GM15510 (cell line): ENCODE measurements around the gene CYB5A.

Experiments used
- POLR2A ChIP-seq: IDR thresholded peaks from 3 replicates; pipeline ENCODE4 v1.6.1; 2011; ENCODE audit warnings: borderline replicate concordance; ENCODE audit not compliant: insufficient read length; ENCODE audit errors: extremely low read depth

Gene CYB5A

DNA sequence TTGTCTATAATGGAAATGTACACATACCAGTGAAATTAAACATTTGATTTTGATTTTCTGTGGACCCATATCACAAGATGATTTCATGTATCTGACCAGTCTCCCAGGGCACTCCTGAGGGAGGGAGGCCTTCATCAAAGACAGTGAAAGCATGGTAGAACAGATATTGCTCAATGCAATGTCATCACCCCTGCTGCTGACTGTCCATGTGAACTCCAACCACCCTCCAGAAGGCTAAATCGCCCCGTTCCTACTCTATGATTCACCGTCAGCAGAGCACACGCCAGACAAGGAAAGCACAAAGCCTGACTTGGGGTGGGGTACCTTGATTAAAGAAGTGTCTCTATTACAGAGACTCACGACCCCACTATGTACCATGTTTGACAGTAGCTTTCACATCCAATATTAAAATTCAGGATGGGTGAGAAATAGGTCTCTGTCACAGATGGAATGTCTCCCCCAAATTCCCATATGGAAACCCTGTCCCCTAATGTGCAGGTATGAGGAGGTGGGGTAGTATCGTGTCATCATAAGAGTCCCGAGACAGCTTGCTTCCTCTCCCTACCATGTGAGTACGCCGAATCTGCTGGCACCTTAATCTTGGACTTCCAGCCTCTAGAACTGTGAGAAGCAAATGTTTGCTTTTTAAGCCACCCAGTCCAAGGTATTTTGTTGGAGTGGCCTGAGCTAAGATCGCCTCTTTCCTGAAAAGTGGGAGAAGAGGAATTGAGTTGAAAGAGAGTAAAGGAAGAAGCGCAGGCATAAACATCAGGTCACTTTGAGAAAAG is 42.4 kb downstream of the CYB5A start:
- TF ChIP-seq POLR2A: no peak

DNA sequence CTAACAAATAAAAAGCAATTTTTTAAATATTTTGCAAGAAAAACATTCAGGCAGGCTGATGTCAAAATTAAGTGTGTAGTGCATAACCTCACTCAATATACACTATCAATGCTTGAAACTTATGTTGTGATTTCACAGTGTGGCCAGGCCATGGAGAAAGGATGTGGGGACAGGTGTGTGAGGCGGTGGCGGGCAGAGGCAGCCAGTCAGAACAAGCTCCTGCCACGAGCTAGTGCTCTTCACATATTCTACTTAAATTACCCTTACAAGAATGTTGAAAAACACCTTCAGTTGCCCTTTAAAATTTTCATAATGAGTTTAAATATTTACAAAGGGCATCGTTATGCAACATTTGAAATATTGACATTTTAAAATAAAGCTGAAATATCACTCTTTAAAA is 43.2 kb downstream of the CYB5A start:
- no peak for TF ChIP-seq POLR2A

DNA sequence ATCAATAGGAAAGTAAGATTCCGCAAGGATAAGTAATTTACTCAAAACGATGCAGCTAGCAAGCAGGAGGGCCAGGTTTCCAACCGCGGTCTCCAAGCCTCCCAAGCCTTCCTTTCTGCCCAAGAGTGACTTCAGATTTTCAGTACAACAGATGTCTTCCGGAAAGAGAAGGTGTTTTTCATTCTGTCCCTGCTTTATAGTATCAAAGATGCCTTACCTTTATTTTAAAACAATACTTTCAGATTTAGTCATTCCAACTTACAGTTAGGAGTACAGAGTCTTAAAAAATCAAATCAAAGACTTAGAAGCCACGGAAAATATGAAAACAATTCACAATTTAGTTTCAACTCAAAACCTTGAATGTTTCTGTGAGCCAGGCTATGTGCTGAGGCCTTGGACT is 43.6 kb downstream of the CYB5A start:
- TF ChIP-seq POLR2A: no peak

DNA sequence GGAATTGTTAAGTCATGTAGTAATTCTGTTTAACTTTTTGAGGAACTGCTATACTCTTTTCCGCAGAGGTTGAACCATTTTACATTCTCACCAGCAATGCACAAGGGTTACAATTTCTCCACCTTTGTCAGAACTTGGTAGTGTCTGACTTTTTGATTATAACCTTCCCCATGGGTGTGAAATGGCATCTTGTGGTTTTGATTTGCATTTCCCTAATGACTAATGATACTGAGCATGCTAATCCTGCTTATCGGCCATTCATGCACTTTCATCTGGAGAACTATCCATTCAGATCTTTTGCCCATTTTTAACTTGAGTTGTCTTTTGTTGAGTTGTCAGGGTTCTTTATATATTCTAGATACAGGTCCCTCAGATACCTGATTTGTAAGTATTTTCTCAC is 47.2 kb downstream of the CYB5A start:
- TF ChIP-seq POLR2A: no peak

DNA sequence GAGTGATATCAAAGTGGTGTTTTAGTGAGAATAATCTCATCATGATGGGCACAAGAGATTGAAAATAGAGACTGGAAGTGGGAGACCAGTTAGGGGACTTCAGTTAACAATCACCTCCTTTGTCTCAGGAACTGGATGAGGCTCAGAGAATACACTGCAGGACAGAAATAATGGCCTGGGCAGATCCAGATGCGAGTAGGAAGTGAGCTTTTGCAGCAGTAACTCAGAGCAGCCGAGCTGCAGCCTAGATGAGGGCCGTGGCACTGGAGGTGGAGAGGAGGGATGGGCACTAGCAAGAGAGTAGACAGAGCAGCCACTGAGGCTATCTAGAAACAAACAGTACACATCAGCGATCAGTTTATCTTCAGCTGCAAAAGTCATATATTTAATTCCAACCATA is 48.6 kb downstream of the CYB5A start:
- TF ChIP-seq POLR2A: no peak

DNA sequence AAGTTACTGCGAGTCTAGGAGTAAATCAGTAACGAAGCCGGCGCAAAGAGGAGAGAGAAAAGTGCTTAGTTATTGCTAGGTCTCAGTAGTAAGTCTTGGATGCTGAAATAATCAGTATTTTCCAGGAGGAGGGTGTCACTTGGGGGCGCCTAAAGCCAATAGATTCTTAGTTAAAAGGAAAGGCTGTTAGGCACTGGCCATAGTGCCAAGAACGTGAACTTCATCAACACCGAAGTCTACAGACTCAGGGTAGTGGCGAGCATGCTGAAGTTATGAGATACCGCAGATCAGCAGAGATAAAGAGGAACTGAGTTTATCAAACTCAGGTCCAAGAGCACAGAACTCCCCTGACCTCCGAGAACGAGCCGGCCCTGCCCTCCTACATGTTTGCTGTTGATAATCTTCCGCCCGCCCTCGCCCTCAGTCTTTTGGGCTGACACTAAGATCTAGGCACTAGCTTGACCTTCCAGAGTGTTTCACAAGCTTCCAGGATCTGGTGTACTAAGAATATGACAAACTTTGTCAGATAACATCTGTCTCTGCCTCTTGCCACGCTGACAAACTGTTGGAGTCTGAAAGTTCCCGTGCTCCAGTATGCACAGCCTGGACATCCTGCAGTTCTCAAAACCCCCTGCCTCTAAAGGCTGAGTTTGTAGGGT is 49.2 kb downstream of the CYB5A start:
- no peak for TF ChIP-seq POLR2A

DNA sequence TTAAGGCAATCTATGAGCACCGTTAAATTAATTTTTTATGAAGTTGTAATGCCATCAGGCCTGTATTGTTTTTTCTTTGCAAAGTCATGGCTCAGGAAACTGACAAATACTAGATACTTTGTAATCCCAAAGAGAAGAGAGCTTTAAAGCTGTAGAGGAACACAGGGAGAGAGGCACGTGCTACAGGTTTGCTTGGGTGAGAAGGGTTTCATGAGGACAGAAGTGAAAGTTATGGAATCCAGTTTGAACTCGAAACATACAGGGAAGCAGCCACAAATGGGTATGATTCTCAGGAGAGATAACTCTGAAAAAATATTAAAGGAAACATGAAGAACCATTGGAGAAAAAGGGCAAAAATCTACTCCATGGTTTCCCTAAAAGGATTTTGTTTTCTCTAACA is 49.8 kb downstream of the CYB5A start:
- TF ChIP-seq POLR2A: no peak

DNA sequence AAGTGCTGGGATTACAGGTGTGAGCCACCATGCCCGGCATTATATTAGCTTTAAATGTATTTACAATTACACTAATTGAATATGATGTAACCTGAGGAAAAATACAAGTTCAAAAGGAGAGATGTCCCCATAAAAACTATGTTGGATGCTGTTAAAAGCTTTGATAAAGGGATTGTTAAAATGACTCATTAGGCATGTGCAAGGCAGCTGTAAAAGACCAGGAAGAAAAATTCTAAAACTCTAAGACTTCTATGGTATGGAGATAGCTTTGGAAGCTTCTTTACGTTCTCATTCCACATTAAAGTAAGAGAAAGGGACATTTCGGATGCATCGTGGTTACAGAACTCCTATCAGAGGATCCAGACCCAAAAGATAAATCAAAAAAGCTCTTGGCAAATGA is 50.3 kb downstream of the CYB5A start:
- TF ChIP-seq POLR2A: no peak

DNA sequence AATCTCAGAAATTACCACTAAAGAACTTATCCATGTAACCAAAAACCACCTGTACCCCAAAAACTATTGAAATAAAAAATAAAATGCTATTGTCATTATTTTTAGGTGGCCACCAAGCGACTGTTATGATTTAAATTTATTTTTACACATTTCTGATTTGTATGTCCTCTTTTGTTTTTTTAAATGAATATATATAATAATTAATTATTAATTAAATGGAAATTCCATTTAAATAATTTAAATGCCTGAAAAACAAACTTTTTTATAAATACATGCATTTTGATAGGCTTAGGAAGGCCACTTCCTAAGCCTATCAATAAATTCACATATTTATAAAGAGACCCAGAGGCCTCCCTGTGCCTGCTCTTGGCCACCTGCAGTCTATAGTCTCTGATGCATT is 52.2 kb downstream of the CYB5A start:
- no peak for TF ChIP-seq POLR2A

DNA sequence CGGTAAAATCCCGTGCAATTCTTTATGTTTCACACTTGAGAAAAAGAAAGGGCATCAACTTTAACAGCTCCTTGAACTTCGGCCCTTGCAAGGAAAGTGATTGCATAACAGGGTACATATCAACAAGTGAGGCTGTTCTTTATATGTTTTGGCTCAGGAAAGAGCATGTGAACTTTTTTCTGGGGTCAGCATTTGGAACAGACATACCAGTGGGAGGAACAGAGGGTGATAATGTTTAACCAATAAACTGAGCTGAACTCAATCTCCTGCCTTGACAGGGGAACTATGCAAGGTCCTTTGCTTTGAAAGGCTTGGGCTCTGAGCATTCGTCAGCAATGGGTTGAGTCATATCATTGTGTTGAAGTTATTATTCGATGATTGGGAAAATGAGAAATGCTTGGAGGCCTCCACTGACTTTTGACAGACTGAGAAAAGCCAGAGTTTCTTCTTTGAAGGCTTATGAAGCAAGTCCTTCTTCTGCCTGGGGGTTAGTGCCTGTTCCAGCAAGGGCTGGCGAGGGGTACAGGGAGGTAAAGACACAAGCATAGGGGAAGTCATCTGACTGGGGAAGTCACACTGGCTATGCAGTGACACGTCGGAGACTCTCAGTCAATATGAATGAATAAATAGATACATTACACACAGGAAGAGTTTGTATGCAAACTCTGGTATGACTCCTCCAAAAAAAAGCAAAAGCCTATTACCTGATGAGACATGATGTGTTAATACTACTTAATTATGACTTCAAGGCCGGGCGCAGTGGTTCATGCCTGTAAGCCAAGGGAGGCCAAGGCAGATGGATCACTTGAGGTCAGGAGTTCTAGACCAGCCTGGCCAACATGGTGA is 57.2 kb downstream of the CYB5A start:
- TF ChIP-seq POLR2A: no peak

DNA sequence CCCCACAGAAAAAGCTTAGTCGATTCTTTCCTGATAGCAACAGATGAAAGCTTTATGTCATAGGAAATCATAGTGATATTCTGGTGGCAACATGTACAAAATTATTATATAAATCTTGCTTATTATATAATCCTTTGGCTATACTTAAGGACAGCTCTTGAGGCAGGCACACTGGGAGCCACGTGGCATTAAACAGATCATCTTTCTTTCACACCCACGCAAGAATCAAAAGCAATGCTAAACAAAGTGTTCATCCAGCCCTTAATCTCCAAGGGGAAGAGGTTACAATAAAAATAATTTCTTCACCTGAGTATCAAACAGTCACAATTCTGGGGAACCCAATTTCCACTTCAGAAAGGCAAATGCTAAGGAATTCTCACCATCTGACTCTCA is 57.8 kb downstream of the CYB5A start:
- TF ChIP-seq POLR2A: no peak

DNA sequence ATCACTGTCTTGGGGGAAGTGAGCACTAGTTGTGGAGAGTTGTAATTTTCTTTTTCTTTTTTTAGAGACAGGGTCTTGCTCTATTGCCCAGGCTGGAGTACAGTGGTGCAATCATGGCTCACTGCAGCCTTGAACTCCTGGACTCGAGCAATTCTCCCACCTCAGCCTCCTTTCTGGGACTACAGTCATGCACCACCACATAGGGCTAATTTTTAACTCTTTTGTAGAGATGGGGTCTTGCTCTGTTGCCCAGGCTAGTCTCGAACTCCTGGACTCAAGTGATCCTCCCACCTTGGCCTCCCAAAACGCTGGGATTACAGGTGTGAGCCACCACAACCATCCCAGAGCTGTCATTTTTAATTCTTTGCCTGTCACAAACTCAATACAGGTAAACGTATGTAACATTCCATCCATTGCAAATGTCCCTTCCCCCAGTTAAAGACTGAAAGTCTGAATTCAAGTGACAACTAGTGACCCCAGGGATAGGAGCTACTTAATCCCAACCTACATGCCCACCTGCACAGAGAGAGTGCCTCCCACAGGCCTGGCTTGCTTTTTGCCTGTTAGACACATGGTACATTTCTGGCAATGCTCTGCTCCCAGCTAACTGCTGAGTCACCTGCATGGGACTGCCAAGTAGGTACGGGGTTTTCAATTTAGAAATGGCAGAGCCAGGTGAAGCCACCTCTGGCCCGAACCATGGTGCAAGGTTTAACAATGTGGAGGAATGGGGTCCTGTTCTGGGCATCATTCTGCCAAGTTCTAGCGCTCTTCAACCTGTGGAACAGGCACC is 60.6 kb downstream of the CYB5A start:
- no peak for TF ChIP-seq POLR2A

DNA sequence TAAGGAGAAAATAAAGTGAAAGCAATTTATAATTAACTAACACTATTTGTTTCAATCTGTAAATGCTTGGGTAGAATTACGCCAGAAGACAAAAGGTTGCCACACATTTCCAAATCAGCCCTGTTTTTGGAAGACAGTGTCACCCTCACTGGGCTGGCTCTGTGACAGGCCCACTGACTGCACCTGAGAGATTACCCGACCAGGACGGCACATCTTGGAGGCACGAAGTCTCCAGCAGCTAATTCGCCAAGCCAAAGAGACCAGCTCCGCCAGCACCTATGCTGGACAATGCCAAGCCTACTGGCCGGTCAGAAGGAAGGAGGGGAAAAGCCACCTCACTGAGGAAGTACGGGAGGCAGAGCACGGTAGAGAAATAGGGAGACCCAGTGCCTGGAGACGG is 61.9 kb downstream of the CYB5A start:
- no peak for TF ChIP-seq POLR2A

DNA sequence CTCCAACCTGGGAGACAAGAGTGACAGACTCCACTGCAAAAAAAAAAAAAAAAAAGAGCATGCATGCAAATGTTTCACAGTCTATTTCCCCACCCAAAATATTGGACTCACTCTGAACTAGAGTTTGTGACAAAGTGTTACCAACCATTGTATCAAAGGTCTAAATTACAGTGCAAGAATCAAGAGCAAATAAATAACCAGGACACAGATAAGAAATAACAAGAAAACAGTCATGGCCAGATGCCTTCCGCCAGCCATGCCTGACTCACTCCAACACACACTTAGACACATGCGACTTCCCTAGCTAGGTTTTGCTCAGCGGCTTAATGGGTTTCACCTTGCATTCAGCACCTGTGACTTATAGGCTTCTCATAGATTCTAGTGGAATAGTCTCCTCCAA is 62.8 kb downstream of the CYB5A start:
- TF ChIP-seq POLR2A: no peak

DNA sequence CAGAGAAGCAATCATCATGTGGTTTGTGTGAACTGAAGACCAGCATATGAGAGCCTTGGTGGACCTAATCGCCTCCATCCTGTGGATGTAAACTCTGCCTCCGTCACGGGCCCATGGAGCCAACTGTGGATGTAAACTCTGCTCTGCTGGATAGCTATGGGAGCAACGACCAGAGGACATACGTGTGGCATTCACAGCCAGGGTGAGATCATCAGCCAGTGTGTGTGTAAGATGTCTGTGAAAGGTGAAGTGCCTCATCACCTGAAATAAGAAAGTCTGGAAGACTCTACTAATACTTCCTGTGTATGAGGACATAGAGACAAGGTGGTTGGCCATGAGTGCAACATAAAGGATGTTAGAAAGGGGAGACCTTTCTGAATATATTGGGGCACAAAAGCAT is 63.5 kb downstream of the CYB5A start:
- no peak for TF ChIP-seq POLR2A
